NT2/D1 (cell line): ENCODE measurements around the gene TMEM245.

Experiments used
- SUZ12 ChIP-seq: IDR thresholded peaks from 2 replicates; pipeline ENCODE4 v1.6.1; 2011; ENCODE audit not compliant: insufficient read length, insufficient read depth; ENCODE audit errors: extremely low read depth
- YY1 ChIP-seq: IDR thresholded peaks from 2 replicates; pipeline ENCODE4 v1.6.1; 2011; ENCODE audit not compliant: insufficient read length, insufficient read depth
- ZNF274 ChIP-seq: IDR thresholded peaks from 2 replicates; pipeline ENCODE4 v1.6.1; 2011; ENCODE audit warnings: mild to moderate bottlenecking, low read depth, low read length

DNA sequence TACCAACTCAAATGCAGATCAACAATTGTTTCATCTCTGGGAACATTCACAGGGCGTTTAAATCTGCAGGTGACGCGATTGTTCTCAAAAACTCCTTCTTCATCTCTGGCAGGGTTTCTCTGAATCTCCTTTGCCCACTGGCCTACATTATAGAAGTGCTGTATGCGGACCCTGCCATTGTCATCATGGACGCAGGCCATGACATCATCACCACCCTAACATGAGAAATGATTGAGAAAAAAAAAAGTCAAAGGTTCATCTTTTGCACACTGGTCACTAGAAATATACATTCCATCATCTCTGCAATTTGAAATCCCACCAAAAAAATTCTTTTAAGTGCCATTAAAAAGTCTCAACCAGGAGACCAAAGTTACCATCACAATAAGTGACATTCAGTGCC lies 21.6 kb upstream of the TMEM245 start:
- TF ChIP-seq ZNF274 (no peak), SUZ12 (no peak), YY1 (no peak)
